HepG2 (cell line): ENCODE measurements around the gene PPP1R12C. TPM values are rescaled to one million over a fixed set of nuclear protein-coding genes. Genes with fewer than 3 reads are reported as not detected.

ENCODE experiments used
- ATAC-seq: fragments of 200-7000 bp; cut with Tn5 transposase; 3 replicates; pipeline ENCODE4 v1.9.1; 2020; ENCODE audit warnings: mild to moderate bottlenecking, moderate library complexity
- Bru-seq: library from RNA; stranded (reverse); fragments of 400-500 nt; gene quantifications from one replicate; lab custom pipeline; 2021; lab: Mats Ljungman, UMichigan
- BruChase-seq, 2 experiments: library from RNA; stranded (reverse); fragments of 400-500 nt; gene quantifications; one replicate each; lab custom pipeline; 2021; lab: Mats Ljungman, UMichigan
- BruUV-seq: library from RNA; stranded (reverse); fragments of 400-500 nt; replicated peaks from 2 replicates; lab custom pipeline; 2021; lab: Mats Ljungman, UMichigan
- CTCF ChIA-PET: fragments of 300-600 bp; formaldehyde crosslinking; extraction: SDS; loops from one replicate; lab custom pipeline; 2021; ENCODE audit warnings: low total read pairs, inconsistent platforms, low intra/inter-chr PET ratio; lab: Yijun Ruan, JAX
- POLR2A ChIA-PET: fragments of 350-600 bp; sonication (Branson Sonifier 250); formaldehyde crosslinking; loops from one replicate; lab custom pipeline; 2020; ENCODE audit warnings: antibody characterized with exemption, inconsistent platforms; lab: Yijun Ruan, JAX
- DNase-seq: peaks from one replicate; pipeline ENCODE4 v3.0.0-alpha.2; 2015; ENCODE audit warnings: low spot score
- FAIRE-seq: peaks from 3 replicates; lab custom pipeline; 2011; peaks lifted over from hg19 to GRCh38; lab: Jason Lieb, UNC
- H2AFZ ChIP-seq: one replicate; pipeline ENCODE4 v1.6.1; 2011; ENCODE audit warnings: low read length, inconsistent platforms
- H3K27ac ChIP-seq: fragments of 300-600 bp; 3 replicates; pipeline ENCODE4 v1.8.0; 2011; ENCODE audit warnings: mixed run types, mild to moderate bottlenecking, mixed read lengths, low read length, inconsistent platforms; ENCODE audit not compliant: insufficient read depth; ENCODE audit errors: extremely low read length
- H3K27me3 ChIP-seq, 2 experiments: fragments of 200-600 bp in 1 of 2; 2 replicates in 1 of 2; 3 replicates in 1 of 2; pipeline versions ENCODE4 v1.6.0 to v1.8.0; 2011; ENCODE audit warnings: low read length in 2 of 2, mild to moderate bottlenecking in 2 of 2, moderate library complexity in 2 of 2, inconsistent platforms in 1 of 2; ENCODE audit not compliant: insufficient read depth in 2 of 2, control insufficient read depth in 1 of 2
- H3K36me3 ChIP-seq, 2 experiments: fragments of 200-600 bp in 1 of 2; replicated peaks in 1 of 2; 2 replicates in 1 of 2; 3 replicates in 1 of 2; pipeline versions ENCODE4 v1.5.1 to v1.8.0; 2011; ENCODE audit warnings: low read length in 2 of 2, inconsistent platforms in 1 of 2; ENCODE audit not compliant: insufficient read depth in 2 of 2, control insufficient read depth in 1 of 2
- H3K4me1 ChIP-seq: 2 replicates; pipeline ENCODE4 v1.5.1; 2012; ENCODE audit warnings: low read length, inconsistent platforms; ENCODE audit not compliant: insufficient read depth
- H3K4me2 ChIP-seq: 2 replicates; pipeline ENCODE4 v1.6.0; 2011; ENCODE audit warnings: low read depth, low read length, inconsistent platforms
- H3K4me3 ChIP-seq, 3 experiments: fragments of 200-600 bp in 1 of 3; sonication (generic), shearing (Covaris generic) in 1 of 3; replicated peaks in 1 of 3; 2 replicates each; pipeline ENCODE4 v1.5.1; 2011 to 2016; ENCODE audit warnings: low read length in 3 of 3, inconsistent platforms in 2 of 3, low read depth in 2 of 3, mild to moderate bottlenecking in 2 of 3, control low read depth in 1 of 3, mixed read lengths in 1 of 3; ENCODE audit not compliant: insufficient read depth in 1 of 3
- H3K79me2 ChIP-seq: one replicate; pipeline ENCODE4 v1.6.1; 2011; ENCODE audit warnings: low read length, inconsistent platforms; ENCODE audit not compliant: insufficient read depth
- H3K9ac ChIP-seq: 2 replicates; pipeline ENCODE4 v1.6.0; 2011; ENCODE audit warnings: mild to moderate bottlenecking, low read depth, low read length, inconsistent platforms; ENCODE audit not compliant: insufficient read depth
- H3K9me3 ChIP-seq: 2 replicates; pipeline ENCODE4 v1.5.1; 2012; ENCODE audit warnings: mild to moderate bottlenecking, low read length
- H4K20me1 ChIP-seq: 2 replicates; pipeline ENCODE4 v1.6.0; 2011; ENCODE audit warnings: inconsistent platforms, mild to moderate bottlenecking, low read length, moderate library complexity; ENCODE audit not compliant: insufficient read depth
- ZNF570 ChIP-seq: sonication (generic); formaldehyde crosslinking; IDR thresholded peaks from 2 replicates; pipeline ENCODE4 v1.4.0; 2020; ENCODE audit warnings: mild to moderate bottlenecking, missing genetic modification reagents, borderline replicate concordance
- ZNF589 ChIP-seq: sonication (generic); formaldehyde crosslinking; conservative IDR thresholded peaks from 2 replicates; pipeline ENCODE4 v1.8.0; 2022; ENCODE audit warnings: mild to moderate bottlenecking, moderate library complexity, missing genetic modification reagents
- WGBS: methylation state at CpG from one replicate; pipeline ENCODE4 v1.1.6; 2017; ENCODE audit warnings: low lambda C conversion rate; 5-methylcytosine and 5-hydroxymethylcytosine counted together
- in situ Hi-C: cut with HindIII; loops from 2 replicates; pipeline ENCODE4 v1.10.0; 2017; ENCODE audit warnings: low pct_unique_long_range_greater_than_20kb; ENCODE audit not compliant: extremely low pct_ligation_motif_present
- intact Hi-C: fragments of 100-400 bp; cut with micrococcal nuclease; formaldehyde crosslinking; loops from one replicate; pipeline ENCODE4 v1.10.0; 2022; ENCODE audit not compliant: unreplicated experiment
- long read RNA-seq, 2 experiments: library from RNA in 1 of 2; library from polyadenylated mRNA in 1 of 2; stranded (forward) in 1 of 2; unstranded in 1 of 2; transcript quantifications; one replicate each; pipeline ENCODE4 v2.0.0, GENCODE V29; 2019 to 2022
- polyA minus RNA-seq, 3 experiments: library from RNA; depleted of rRNA, polyadenylated mRNA; stranded (reverse); fragments of >200 nt; gene quantifications; 2 replicates each; pipeline ENCODE4 v1.2.3, GENCODE V29; 2011; ENCODE audit warnings: low replicate concordance in 1 of 3
- polyA plus RNA-seq, 8 experiments: library from polyadenylated mRNA; depleted of rRNA in 3 of 8; stranded (reverse) in 7 of 8; unstranded in 1 of 8; fragments of >200 nt; fragmentation: Illumina TruSeq in 4 of 8; extraction: Trizol in 4 of 8; gene quantifications; 2 replicates each; pipeline versions ENCODE4 v1.2.1 to v1.2.3, GENCODE V29; 2011 to 2016; ENCODE audit warnings: low read depth in 4 of 8, missing spikeins in 1 of 8, mixed read lengths in 1 of 8; ENCODE audit not compliant: insufficient read depth in 1 of 8
- total RNA-seq, 5 experiments: library from RNA; depleted of rRNA; stranded (reverse); fragments of >200 nt; fragmentation: Illumina TruSeq; extraction: Trizol; gene quantifications; 2 replicates each; pipeline ENCODE4 v1.2.3, GENCODE V29; 2016; ENCODE audit warnings: low read depth in 1 of 5
- TF ChIP-seq, protein P1 (sequence below): IDR thresholded peaks from 2 replicates; pipeline ENCODE4 v1.6.1; 2012; ENCODE audit warnings: inconsistent platforms
- TF ChIP-seq, protein P2 (sequence below): sonication (generic); formaldehyde crosslinking; IDR thresholded peaks from 2 replicates; pipeline ENCODE4 v1.4.0; 2020; ENCODE audit warnings: missing genetic modification reagents, borderline replicate concordance
- TF ChIP-seq, protein P3 (sequence below): sonication (generic); formaldehyde crosslinking; IDR thresholded peaks from 2 replicates; pipeline ENCODE4 v1.4.0; 2020; ENCODE audit warnings: missing genetic modification reagents

The PPP1R12C gene
- total RNA-seq (2016; rRNA removed; fragmentation: Illumina TruSeq; extraction: Trizol) = 13.0 and 29.7 TPM in 2 replicates
- total RNA-seq (2016; cell fraction: cytosol; rRNA removed; fragmentation: Illumina TruSeq; extraction: Trizol; ENCODE audit: low read depth) = 8.7 and 9.6 TPM in 2 replicates
- 10.7 and 30.4 TPM in 2 replicates for total RNA-seq (2016; cell fraction: insoluble cytoplasmic fraction; rRNA removed; fragmentation: Illumina TruSeq; extraction: Trizol)
- total RNA-seq (2016; cell fraction: membrane; rRNA removed; fragmentation: Illumina TruSeq; extraction: Trizol) = 16.0 and 19.8 TPM in 2 replicates
- 33.8 and 39.8 TPM in 2 replicates for total RNA-seq (2016; cell fraction: nucleus; rRNA removed; fragmentation: Illumina TruSeq; extraction: Trizol)
- polyA plus RNA-seq (2011; rRNA removed) = 30.3 and 40.4 TPM in 2 replicates
- polyA plus RNA-seq (2011; cell fraction: cytosol; rRNA removed) = 13.1 and 19.7 TPM in 2 replicates
- 234 and 309 TPM in 2 replicates for polyA plus RNA-seq (2011; cell fraction: nucleus; rRNA removed)
- polyA plus RNA-seq (2012) = 30.8 and 39.8 TPM in 2 replicates
- polyA plus RNA-seq (2016; cell fraction: cytosol; fragmentation: Illumina TruSeq; extraction: Trizol; ENCODE audit: low read depth) = 16.9 and 17.6 TPM in 2 replicates
- polyA plus RNA-seq (2016; cell fraction: insoluble cytoplasmic fraction; fragmentation: Illumina TruSeq; extraction: Trizol; ENCODE audit: low read depth) = 21.3 and 29.2 TPM in 2 replicates
- polyA plus RNA-seq (2016; cell fraction: membrane; fragmentation: Illumina TruSeq; extraction: Trizol; ENCODE audit: low read depth) = 27.6 and 31.9 TPM in 2 replicates
- 194 and 196 TPM in 2 replicates for polyA plus RNA-seq (2016; cell fraction: nucleus; fragmentation: Illumina TruSeq; extraction: Trizol; ENCODE audit: insufficient read depth, low read depth)
- 20.6 and 25.3 TPM in 2 replicates for polyA minus RNA-seq (2011; rRNA and poly(A)+ RNA removed; ENCODE audit: low replicate concordance)
- polyA minus RNA-seq (2011; cell fraction: cytosol; rRNA and poly(A)+ RNA removed) = 6.3 and 6.7 TPM in 2 replicates
- 22.7 and 26.5 TPM in 2 replicates for polyA minus RNA-seq (2011; cell fraction: nucleus; rRNA and poly(A)+ RNA removed)
- percentile 58 among the genes with signal in this experiment for Bru-seq, nascent RNA
- BruChase-seq, experiment 1, labeled RNA remaining after a 6-hour chase = percentile 70 among the genes with signal in this experiment
- BruChase-seq, experiment 2, labeled RNA remaining after a 2-hour chase = percentile 69 among the genes with signal in this experiment
- long read RNA-seq, experiment 1, partial matches to known transcripts = 4 of 6 reads
- long read RNA-seq, experiment 1, other reads (novel, unspliced or antisense) = 2 of 6 reads
- long read RNA-seq, experiment 2, partial matches to known transcripts = 16 of 60 reads
- long read RNA-seq, experiment 2, other reads (novel, unspliced or antisense) = 41 of 60 reads

DNA sequence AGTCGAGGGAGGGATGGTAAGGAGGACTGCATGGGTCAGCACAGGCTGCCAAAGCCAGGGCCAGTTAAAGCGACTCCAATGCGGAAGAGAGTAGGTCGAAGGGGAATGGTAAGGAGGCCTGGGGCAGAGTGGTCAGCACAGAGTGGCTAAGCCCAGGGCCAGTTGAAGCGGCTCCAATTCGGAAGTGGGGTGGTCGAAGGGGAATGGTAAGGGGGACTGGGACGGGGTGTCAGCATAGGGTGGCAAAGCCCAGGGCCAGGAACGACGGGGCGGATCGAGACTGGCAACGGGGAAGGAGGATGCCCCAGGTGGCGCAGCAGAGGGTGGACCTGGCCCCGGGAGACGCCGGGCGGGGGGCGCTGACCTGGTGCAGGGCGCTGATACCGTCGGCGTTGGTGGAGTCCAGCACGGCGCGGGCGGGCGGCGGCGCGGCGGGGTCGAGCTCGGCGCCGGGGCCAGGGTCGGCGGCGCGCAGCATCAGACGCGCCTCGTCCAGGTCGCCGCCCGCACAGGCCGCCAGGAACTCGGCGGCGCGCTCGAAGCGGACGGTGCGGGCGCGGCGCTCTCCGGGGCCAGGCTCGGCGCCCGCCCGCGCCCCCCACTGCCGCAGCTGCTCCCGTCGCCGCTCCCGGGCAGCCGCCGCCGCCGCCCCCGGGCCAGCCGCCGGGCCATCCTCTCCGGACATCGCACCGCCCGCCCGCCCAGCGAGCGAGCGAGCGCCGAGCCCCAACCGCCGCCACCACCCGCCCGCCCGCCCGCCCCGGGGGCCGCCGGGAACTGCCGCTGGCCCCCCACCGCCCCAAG, at the start of gene PPP1R12C:
TSS of gene PPP1R12C (minus strand) at position 779 of the 804 bp plus-strand sequence. CDS start at position 685, 94 bp downstream.
- H4K20me1 ChIP-seq = peaks cover 14% of the 10 kb centered on the region
- H3K4me3 ChIP-seq = peak within 1 kb of the TSS; percentile 86 to 99 (median 98)
- no TSS peak for BruUV-seq
- H3K4me2 ChIP-seq = peak within 1 kb of the TSS; percentile 98
- peak within 1 kb of the TSS; percentile 85 for H3K9ac ChIP-seq
- peaks cover 43% of the 10 kb centered on the region for H3K4me1 ChIP-seq
- in situ Hi-C loops = no loop called here
- peaks cover 3 to 7% of the 10 kb centered on the region in 2 experiments; a peak in 1 of 5 replicates for H3K36me3 ChIP-seq
- peak within 1 kb of the TSS; percentile 47 for H3K27ac ChIP-seq
- H3K79me2 ChIP-seq = peaks cover 32% of the 10 kb centered on the region
- WGBS = 1% methylated on average over 20 of the region's 97 CpGs
- H3K27me3 ChIP-seq = no peaks in the 10 kb centered on the region
- no peak within 1 kb of the TSS for H2AFZ ChIP-seq
- POLR2A ChIA-PET = interaction anchor here (0.6 to 1.7 kb wide), 13 partner anchors 10 to 508 kb away, joined by 3 to 7 read pairs (median 4); partner anchors contain the start of genes FIZ1, ISOC2, RDH13 and UBE2S
- no peak for FAIRE-seq
- intact Hi-C loops = loop anchor here (1.0 kb wide), 1 partner anchor 90 kb away; no protein-coding TSS in a partner anchor
- no peak for DNase-seq
- CTCF ChIA-PET = no interaction called here
- peak; percentile 38 for ATAC-seq
- no peaks in the 10 kb centered on the region for H3K9me3 ChIP-seq
- TF ChIP-seq, protein P1, sequence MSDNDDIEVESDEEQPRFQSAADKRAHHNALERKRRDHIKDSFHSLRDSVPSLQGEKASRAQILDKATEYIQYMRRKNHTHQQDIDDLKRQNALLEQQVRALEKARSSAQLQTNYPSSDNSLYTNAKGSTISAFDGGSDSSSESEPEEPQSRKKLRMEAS = peak; percentile 9; the same call in 1 of the 2 replicates
- TF ChIP-seq ZNF570 (no peak), ZNF589 (CRISPR knock-in tag) (no peak)
- TF ChIP-seq, protein P2, sequence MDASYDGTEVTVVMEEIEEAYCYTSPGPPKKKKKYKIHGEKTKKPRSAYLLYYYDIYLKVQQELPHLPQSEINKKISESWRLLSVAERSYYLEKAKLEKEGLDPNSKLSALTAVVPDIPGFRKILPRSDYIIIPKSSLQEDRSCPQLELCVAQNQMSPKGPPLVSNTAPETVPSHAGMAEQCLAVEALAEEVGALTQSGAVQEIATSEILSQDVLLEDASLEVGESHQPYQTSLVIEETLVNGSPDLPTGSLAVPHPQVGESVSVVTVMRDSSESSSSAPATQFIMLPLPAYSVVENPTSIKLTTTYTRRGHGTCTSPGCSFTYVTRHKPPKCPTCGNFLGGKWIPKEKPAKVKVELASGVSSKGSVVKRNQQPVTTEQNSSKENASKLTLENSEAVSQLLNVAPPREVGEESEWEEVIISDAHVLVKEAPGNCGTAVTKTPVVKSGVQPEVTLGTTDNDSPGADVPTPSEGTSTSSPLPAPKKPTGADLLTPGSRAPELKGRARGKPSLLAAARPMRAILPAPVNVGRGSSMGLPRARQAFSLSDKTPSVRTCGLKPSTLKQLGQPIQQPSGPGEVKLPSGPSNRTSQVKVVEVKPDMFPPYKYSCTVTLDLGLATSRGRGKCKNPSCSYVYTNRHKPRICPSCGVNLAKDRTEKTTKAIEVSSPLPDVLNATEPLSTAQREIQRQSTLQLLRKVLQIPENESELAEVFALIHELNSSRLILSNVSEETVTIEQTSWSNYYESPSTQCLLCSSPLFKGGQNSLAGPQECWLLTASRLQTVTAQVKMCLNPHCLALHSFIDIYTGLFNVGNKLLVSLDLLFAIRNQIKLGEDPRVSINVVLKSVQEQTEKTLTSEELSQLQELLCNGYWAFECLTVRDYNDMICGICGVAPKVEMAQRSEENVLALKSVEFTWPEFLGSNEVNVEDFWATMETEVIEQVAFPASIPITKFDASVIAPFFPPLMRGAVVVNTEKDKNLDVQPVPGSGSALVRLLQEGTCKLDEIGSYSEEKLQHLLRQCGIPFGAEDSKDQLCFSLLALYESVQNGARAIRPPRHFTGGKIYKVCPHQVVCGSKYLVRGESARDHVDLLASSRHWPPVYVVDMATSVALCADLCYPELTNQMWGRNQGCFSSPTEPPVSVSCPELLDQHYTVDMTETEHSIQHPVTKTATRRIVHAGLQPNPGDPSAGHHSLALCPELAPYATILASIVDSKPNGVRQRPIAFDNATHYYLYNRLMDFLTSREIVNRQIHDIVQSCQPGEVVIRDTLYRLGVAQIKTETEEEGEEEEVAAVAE (CRISPR knock-in tag) = no peak
- TF ChIP-seq, protein P3, sequence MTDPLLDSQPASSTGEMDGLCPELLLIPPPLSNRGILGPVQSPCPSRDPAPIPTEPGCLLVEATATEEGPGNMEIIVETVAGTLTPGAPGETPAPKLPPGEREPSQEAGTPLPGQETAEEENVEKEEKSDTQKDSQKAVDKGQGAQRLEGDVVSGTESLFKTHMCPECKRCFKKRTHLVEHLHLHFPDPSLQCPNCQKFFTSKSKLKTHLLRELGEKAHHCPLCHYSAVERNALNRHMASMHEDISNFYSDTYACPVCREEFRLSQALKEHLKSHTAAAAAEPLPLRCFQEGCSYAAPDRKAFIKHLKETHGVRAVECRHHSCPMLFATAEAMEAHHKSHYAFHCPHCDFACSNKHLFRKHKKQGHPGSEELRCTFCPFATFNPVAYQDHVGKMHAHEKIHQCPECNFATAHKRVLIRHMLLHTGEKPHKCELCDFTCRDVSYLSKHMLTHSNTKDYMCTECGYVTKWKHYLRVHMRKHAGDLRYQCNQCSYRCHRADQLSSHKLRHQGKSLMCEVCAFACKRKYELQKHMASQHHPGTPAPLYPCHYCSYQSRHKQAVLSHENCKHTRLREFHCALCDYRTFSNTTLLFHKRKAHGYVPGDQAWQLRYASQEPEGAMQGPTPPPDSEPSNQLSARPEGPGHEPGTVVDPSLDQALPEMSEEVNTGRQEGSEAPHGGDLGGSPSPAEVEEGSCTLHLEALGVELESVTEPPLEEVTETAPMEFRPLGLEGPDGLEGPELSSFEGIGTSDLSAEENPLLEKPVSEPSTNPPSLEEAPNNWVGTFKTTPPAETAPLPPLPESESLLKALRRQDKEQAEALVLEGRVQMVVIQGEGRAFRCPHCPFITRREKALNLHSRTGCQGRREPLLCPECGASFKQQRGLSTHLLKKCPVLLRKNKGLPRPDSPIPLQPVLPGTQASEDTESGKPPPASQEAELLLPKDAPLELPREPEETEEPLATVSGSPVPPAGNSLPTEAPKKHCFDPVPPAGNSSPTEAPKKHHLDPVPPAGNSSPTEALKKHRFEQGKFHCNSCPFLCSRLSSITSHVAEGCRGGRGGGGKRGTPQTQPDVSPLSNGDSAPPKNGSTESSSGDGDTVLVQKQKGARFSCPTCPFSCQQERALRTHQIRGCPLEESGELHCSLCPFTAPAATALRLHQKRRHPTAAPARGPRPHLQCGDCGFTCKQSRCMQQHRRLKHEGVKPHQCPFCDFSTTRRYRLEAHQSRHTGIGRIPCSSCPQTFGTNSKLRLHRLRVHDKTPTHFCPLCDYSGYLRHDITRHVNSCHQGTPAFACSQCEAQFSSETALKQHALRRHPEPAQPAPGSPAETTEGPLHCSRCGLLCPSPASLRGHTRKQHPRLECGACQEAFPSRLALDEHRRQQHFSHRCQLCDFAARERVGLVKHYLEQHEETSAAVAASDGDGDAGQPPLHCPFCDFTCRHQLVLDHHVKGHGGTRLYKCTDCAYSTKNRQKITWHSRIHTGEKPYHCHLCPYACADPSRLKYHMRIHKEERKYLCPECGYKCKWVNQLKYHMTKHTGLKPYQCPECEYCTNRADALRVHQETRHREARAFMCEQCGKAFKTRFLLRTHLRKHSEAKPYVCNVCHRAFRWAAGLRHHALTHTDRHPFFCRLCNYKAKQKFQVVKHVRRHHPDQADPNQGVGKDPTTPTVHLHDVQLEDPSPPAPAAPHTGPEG (CRISPR knock-in tag) = peak; percentile 96
